Memory B cell (primary cell): ENCODE data around the gene LGALS12.
"Not testable (repeated sequence)": the region's sequence is repeated elsewhere in the genome, so short reads cannot be mapped to it uniquely, and the experiment has no call there.

Experiments used
- ATAC-seq: fragments of 150-1000 bp; cut with Tn5 transposase; 2 replicates; pipeline ENCODE4 v1.10.0; 2021; ENCODE audit warnings: low read depth, mild to moderate bottlenecking, moderate library complexity
- DNase-seq, 2 donors: peaks; one replicate each; pipeline ENCODE4 v3.0.0; 2022; ENCODE audit warnings: low spot score in 2 of 2
- H3K27ac Mint-ChIP-seq: one replicate; pipeline ENCODE4 v1.8.0; 2022; ENCODE audit warnings: mild to moderate bottlenecking, moderate library complexity, mixed read lengths
- H3K27me3 Mint-ChIP-seq: one replicate; pipeline ENCODE4 v1.8.0; 2022; ENCODE audit warnings: mixed read lengths
- H3K36me3 Mint-ChIP-seq: one replicate; pipeline ENCODE4 v1.8.0; 2022; ENCODE audit warnings: mild to moderate bottlenecking, mixed read lengths
- H3K4me1 Mint-ChIP-seq: one replicate; pipeline ENCODE4 v1.8.0; 2022; ENCODE audit warnings: mixed read lengths
- H3K4me3 Mint-ChIP-seq: one replicate; pipeline ENCODE4 v1.8.0; 2022; ENCODE audit warnings: mild to moderate bottlenecking, moderate library complexity, mixed read lengths
- H3K9me3 Mint-ChIP-seq: one replicate; pipeline ENCODE4 v1.8.0; 2022; ENCODE audit warnings: mixed read lengths

The LGALS12 gene

GRCh38 chr11:63511048-63511748 is 5.3 kb downstream of the LGALS12 start:
- DNase-seq (no peak), ATAC-seq (no peak)
- Mint-ChIP-seq H3K36me3 (no peaks in the 10 kb centered on the region), H3K4me3 (no peak overlapping the region), H3K27ac (no peak overlapping the region), H3K4me1 (peaks cover 4% of the 10 kb centered on the region), H3K9me3 (no peaks in the 10 kb centered on the region), H3K27me3 (peaks cover 14% of the 10 kb centered on the region)

- H3K4me1 Mint-ChIP-seq = no peaks in the 10 kb centered on the region
- no peaks in the 10 kb centered on the region for H3K9me3 Mint-ChIP-seq
- H3K36me3 Mint-ChIP-seq = no peaks in the 10 kb centered on the region
- peaks cover 5% of the 10 kb centered on the region for H3K27me3 Mint-ChIP-seq
- no peak for DNase-seq
- no peak overlapping the region for H3K27ac Mint-ChIP-seq
- H3K4me3 Mint-ChIP-seq = no peak overlapping the region
- no peak for ATAC-seq
Observed at GRCh38 chr11:63512816-63513215, 6.9 kb downstream of the LGALS12 start.

GRCh38 chr11:63516109-63516508 is 10.2 kb downstream of the LGALS12 start:
- no peak for ATAC-seq
- Mint-ChIP-seq H3K27me3 (no peaks in the 10 kb centered on the region), H3K27ac (no peak overlapping the region), H3K9me3 (peaks cover 3% of the 10 kb centered on the region), H3K4me3 (no peak overlapping the region), H3K36me3 (peaks cover 3% of the 10 kb centered on the region), H3K4me1 (peaks cover 2% of the 10 kb centered on the region)
- DNase-seq = no peak

GRCh38 chr11:63517156-63517555 is 11.3 kb downstream of the LGALS12 start:
- H3K4me3 Mint-ChIP-seq = no peak overlapping the region
- H3K36me3 Mint-ChIP-seq = peaks cover 6% of the 10 kb centered on the region
- peaks cover 5% of the 10 kb centered on the region for H3K9me3 Mint-ChIP-seq
- ATAC-seq (no peak), DNase-seq (no peak)
- H3K27me3 Mint-ChIP-seq = peaks cover 4% of the 10 kb centered on the region
- no peak overlapping the region for H3K27ac Mint-ChIP-seq
- peaks cover 2% of the 10 kb centered on the region for H3K4me1 Mint-ChIP-seq

- peaks cover 2% of the 10 kb centered on the region for H3K4me1 Mint-ChIP-seq
- no peak overlapping the region for H3K4me3 Mint-ChIP-seq
- peaks cover 6% of the 10 kb centered on the region for H3K36me3 Mint-ChIP-seq
- ATAC-seq (no peak), DNase-seq (no peak)
- H3K9me3 Mint-ChIP-seq = peaks cover 11% of the 10 kb centered on the region
- peaks cover 10% of the 10 kb centered on the region for H3K27me3 Mint-ChIP-seq
- H3K27ac Mint-ChIP-seq = no peak overlapping the region
Observed at GRCh38 chr11:63518548-63518947, 12.7 kb downstream of the LGALS12 start.

- ATAC-seq (no peak), DNase-seq (no peak)
- Mint-ChIP-seq H3K9me3 (peaks cover 14% of the 10 kb centered on the region), H3K27ac (no peak overlapping the region), H3K4me3 (no peak overlapping the region), H3K36me3 (peaks cover 6% of the 10 kb centered on the region), H3K4me1 (peaks cover 2% of the 10 kb centered on the region), H3K27me3 (peaks cover 16% of the 10 kb centered on the region)
Observed at GRCh38 chr11:63520606-63521170, 14.8 kb downstream of the LGALS12 start.

GRCh38 chr11:63521896-63522295 is 16.0 kb downstream of the LGALS12 start:
- ATAC-seq (no peak), DNase-seq (no peak)
- H3K27ac Mint-ChIP-seq = no peak overlapping the region
- H3K36me3 Mint-ChIP-seq = peaks cover 6% of the 10 kb centered on the region
- H3K9me3 Mint-ChIP-seq = peaks cover 14% of the 10 kb centered on the region
- no peak overlapping the region for H3K4me3 Mint-ChIP-seq
- H3K27me3 Mint-ChIP-seq = peaks cover 16% of the 10 kb centered on the region
- H3K4me1 Mint-ChIP-seq = peaks cover 2% of the 10 kb centered on the region

- no peak for DNase-seq
- Mint-ChIP-seq H3K4me1 (peaks cover 6% of the 10 kb centered on the region), H3K9me3 (peaks cover 14% of the 10 kb centered on the region), H3K36me3 (peaks cover 6% of the 10 kb centered on the region), H3K27me3 (peaks cover 16% of the 10 kb centered on the region), H3K4me3 (no peak overlapping the region), H3K27ac (no peak overlapping the region)
- no peak for ATAC-seq
Observed at GRCh38 chr11:63523151-63523550, 17.3 kb downstream of the LGALS12 start.

GRCh38 chr11:63527667-63528066 is 21.8 kb downstream of the LGALS12 start:
- ATAC-seq (no peak), DNase-seq (no peak)
- peaks cover 18% of the 10 kb centered on the region for H3K4me1 Mint-ChIP-seq
- H3K36me3 Mint-ChIP-seq = no peaks in the 10 kb centered on the region
- peaks cover 9% of the 10 kb centered on the region for H3K9me3 Mint-ChIP-seq
- H3K4me3 Mint-ChIP-seq = no peak overlapping the region
- peaks cover 12% of the 10 kb centered on the region for H3K27me3 Mint-ChIP-seq
- H3K27ac Mint-ChIP-seq = no peak overlapping the region

- H3K27ac Mint-ChIP-seq, H3K36me3 Mint-ChIP-seq, ATAC-seq, H3K4me3 Mint-ChIP-seq, H3K9me3 Mint-ChIP-seq, DNase-seq: not testable (repeated sequence)
- Mint-ChIP-seq H3K27me3 (peaks cover 10% of the 10 kb centered on the region), H3K4me1 (peaks cover 18% of the 10 kb centered on the region)
Observed at GRCh38 chr11:63528156-63528555, 22.3 kb downstream of the LGALS12 start.

- not testable (repeated sequence) for H3K27me3 Mint-ChIP-seq, H3K9me3 Mint-ChIP-seq, H3K36me3 Mint-ChIP-seq, DNase-seq, H3K27ac Mint-ChIP-seq, ATAC-seq, H3K4me3 Mint-ChIP-seq
- peaks cover 18% of the 10 kb centered on the region for H3K4me1 Mint-ChIP-seq
Observed at GRCh38 chr11:63528729-63529278, 22.9 kb downstream of the LGALS12 start.

GRCh38 chr11:63529373-63529772 is 23.5 kb downstream of the LGALS12 start:
- not testable (repeated sequence) for DNase-seq, H3K9me3 Mint-ChIP-seq, H3K27ac Mint-ChIP-seq, H3K4me3 Mint-ChIP-seq, H3K36me3 Mint-ChIP-seq, ATAC-seq, H3K27me3 Mint-ChIP-seq
- peaks cover 18% of the 10 kb centered on the region for H3K4me1 Mint-ChIP-seq

- Mint-ChIP-seq H3K4me1 (peaks cover 18% of the 10 kb centered on the region), H3K4me3 (no peak overlapping the region)
Observed at GRCh38 chr11:63530021-63530420, 24.1 kb downstream of the LGALS12 start.

GRCh38 chr11:63531074-63531792 is 25.3 kb downstream of the LGALS12 start:
- Mint-ChIP-seq H3K4me1 (peaks cover 22% of the 10 kb centered on the region), H3K27ac (peak overlapping the region; percentile 43), H3K4me3 (peak overlapping the region; percentile 14)
- ATAC-seq (peak; percentile 98), DNase-seq (peak in 1 of 2 donors; percentile 48)
- H3K27me3 Mint-ChIP-seq, H3K36me3 Mint-ChIP-seq, H3K9me3 Mint-ChIP-seq: not testable (repeated sequence)

More at GRCh38 chr11:63530021-63530420, 24.1 kb downstream of the LGALS12 start:
- ATAC-seq = no peak
- no peaks in the 10 kb centered on the region for H3K36me3 Mint-ChIP-seq
- H3K9me3 Mint-ChIP-seq = no peaks in the 10 kb centered on the region
- no peak overlapping the region for H3K27ac Mint-ChIP-seq
- DNase-seq = no peak
- H3K27me3 Mint-ChIP-seq = peaks cover 2% of the 10 kb centered on the region
